ENCODE measurements around the gene ANK2. TPM values are rescaled to one million over a fixed set of nuclear protein-coding genes. Genes with fewer than 3 reads are reported as not detected.

ANK2 gene
- total RNA-seq, 1 experiment from 2014 or later = 5.6 TPM

DNA sequence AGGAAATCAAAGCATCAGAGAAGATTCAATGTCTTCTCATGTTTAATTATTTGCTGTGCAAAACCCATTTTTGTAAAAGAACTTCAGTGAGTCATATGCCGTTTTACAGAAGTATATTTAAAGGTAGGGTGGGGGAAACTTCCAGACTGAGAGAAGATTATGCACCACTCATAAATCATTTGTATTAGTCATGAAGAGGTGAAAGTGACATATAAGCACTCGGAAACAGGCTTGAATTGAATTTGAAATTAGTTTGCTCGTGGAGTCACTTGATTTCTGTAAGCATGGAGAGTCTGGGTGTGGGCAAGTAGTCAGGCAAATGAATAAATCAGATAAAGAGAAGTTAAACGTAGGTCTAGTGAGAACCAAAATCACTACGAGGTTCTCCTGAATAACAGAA lies 335.1 kb downstream of the ANK2 start (continued):
- no peak for TF ChIP-seq CTCF (IDR thresholded peaks at IDR 0.05 in 2 of 3, conservative IDR thresholded peaks at IDR 0.05 in 1 of 3; ENCODE audit: borderline replicate concordance in 1 of 3, insufficient read depth in 1 of 3, low read depth in 2 of 3, low read length in 2 of 3)

- H3K4me3 ChIP-seq (replicated peaks in 1 of 2; ENCODE audit: low read depth in 1 of 2, low read length in 2 of 2) = no peak overlapping the region
- H3K79me2 ChIP-seq (ENCODE audit: insufficient read depth, low read length) = no peaks in the 10 kb centered on the region
- ChIA-PET POLR2A (no interaction called here), CTCF (no interaction called here), RAD21 (ENCODE audit: low non-redundant PET in 1 of 2, low total read pairs in 2 of 2, uncharacterized antibody in 2 of 2, unreplicated experiment in 2 of 2) (no interaction called here)
- H2AFZ ChIP-seq (ENCODE audit: low read depth, low read length, poor library complexity, severe bottlenecking) = no peak overlapping the region
- H3K27ac ChIP-seq (ENCODE audit: low read depth, low read length) = no peak overlapping the region
- H3K4me2 ChIP-seq (ENCODE audit: low read length) = no peak overlapping the region; the same call in 1 of the 2 replicates
- DNase-seq (ENCODE audit: low read depth, low spot score) (no peak), ATAC-seq (no peak; the same call in 1 of the 2 replicates)
- H4K20me1 ChIP-seq (ENCODE audit: insufficient read depth) = no peaks in the 10 kb centered on the region
- H3K36me3 ChIP-seq (ENCODE audit: control insufficient read depth in 1 of 2, insufficient read depth in 2 of 2, low read length in 2 of 2) = no peaks in the 10 kb centered on the region
- TF ChIP-seq EZH2phosphoT487 (IDR thresholded peaks at IDR 0.05; ENCODE audit: borderline replicate concordance) = no peak
- TF ChIP-seq ZBTB33 (IDR thresholded peaks at IDR 0.05; ENCODE audit: extremely low read depth, insufficient replicate concordance, low read length) = no peak
- TF ChIP-seq, protein P1, sequence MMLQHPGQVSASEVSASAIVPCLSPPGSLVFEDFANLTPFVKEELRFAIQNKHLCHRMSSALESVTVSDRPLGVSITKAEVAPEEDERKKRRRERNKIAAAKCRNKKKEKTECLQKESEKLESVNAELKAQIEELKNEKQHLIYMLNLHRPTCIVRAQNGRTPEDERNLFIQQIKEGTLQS (IDR thresholded peaks at IDR 0.05) = no peak
- TF ChIP-seq CEBPB (IDR thresholded peaks at IDR 0.05; ENCODE audit: low read depth) = no peak
- no peak for TF ChIP-seq JUND (IDR thresholded peaks at IDR 0.05)
- no peak for TF ChIP-seq SP1 (IDR thresholded peaks at IDR 0.05; ENCODE audit: low read depth)
- no peak for TF ChIP-seq SRF (IDR thresholded peaks at IDR 0.05; ENCODE audit: low read depth)
- TF ChIP-seq ZFX (IDR thresholded peaks at IDR 0.05) = no peak
- no peak for TF ChIP-seq CBX3 (IDR thresholded peaks at IDR 0.05; ENCODE audit: low read depth)
- no peak for TF ChIP-seq ELF1 (IDR thresholded peaks at IDR 0.05; ENCODE audit: borderline replicate concordance, low read depth)
- H3K27me3 ChIP-seq (ENCODE audit: insufficient read depth, low read length) = no peaks in the 10 kb centered on the region
- peaks cover 9 to 35% of the 10 kb centered on the region in 2 experiments for H3K4me1 ChIP-seq (ENCODE audit: control insufficient read depth in 1 of 2, insufficient read depth in 2 of 2, low read length in 2 of 2)
- H3K9me3 ChIP-seq (ENCODE audit: control insufficient read depth in 1 of 2, insufficient read depth in 1 of 2, low read depth in 1 of 2, low read length in 2 of 2) = no peaks in the 10 kb centered on the region
- BruUV-seq (replicated peaks) = no TSS peak
- no peaks in the 10 kb centered on the region for H3K9me2 ChIP-seq (ENCODE audit: insufficient read depth)
- H3K9ac ChIP-seq (ENCODE audit: low read length) = no peak overlapping the region
- intact Hi-C loops (cut with micrococcal nuclease) = loop anchor here (10.0 kb wide), 1 partner anchor 281 kb away; no protein-coding TSS in a partner anchor
These were observed 335.9 kb downstream of the ANK2 start for GRCh38 chr4:113385281-113385899.
